HG02852 (cell line): Measurements from ENCODE around the gene CROCC2.
"Not testable (repeated sequence)": the region's sequence is repeated elsewhere in the genome, so short reads cannot be mapped to it uniquely, and the experiment has no call there.

Source experiments
- ATAC-seq: cut with Tn5 transposase; IDR thresholded peaks from one replicate; pipeline ENCODE4 v1.9.1; 2021; ENCODE audit warnings: mild to moderate bottlenecking, moderate library complexity; ENCODE audit not compliant: unreplicated experiment

CROCC2 gene

DNA sequence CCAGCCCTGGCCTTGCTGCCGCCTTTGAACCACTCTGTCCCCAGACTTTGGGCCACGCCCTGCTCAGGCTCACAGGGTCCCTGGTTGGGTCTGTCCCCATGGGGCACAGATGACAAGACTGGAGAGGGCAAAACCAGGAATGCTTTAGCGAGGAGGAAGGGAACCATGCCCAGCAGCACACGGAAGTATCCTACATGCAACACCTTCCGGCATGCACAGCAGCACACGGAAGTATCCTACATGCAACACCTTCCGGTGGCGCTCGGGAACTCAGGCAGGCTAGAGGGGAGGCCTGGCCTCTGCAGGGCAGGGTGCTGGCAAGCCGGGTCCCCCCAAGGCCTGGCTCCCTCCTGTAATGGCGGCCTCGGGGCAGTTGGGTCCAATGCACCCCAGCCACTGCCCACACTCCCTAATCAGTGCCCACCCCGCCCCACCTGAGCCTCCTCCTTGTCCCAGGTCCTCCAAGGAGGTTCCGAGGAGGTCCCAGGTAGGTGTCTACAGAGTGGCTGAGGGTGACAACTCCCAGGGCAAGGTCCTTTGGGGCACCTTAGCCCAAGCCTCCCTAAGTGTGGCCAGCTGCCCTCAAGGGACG, 58.7 kb downstream of the CROCC2 start:
- no peak for ATAC-seq

DNA sequence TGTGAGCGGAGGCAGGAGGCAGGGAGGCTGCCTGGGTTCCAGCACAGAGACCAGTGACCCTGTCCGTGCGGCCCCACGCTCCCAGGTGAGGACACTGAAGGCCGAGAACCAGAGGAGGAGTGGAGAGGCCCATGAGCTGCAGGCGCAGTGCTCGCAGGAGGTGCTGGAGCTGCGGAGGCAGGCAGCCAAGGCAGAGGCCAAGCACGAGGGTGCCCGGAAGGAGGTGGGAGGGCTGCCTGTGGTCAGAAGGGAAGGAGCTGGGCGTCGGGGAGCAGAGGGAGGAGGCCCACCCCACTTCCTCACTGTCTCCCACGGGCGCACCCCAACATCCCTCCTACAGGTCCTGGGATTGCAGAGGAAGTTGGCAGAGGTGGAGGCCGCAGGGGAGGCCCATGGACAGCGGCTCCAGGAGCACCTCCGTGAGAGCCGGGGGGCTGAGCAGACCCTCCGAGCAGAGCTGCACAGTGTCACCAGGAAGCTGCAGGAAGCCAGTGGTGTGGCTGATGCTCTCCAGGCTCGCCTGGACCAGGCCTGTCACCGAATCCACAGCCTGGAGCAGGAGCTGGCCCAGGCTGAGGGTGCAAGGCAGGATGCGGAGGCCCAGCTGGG, 59.3 kb downstream of the CROCC2 start:
- no peak for ATAC-seq

DNA sequence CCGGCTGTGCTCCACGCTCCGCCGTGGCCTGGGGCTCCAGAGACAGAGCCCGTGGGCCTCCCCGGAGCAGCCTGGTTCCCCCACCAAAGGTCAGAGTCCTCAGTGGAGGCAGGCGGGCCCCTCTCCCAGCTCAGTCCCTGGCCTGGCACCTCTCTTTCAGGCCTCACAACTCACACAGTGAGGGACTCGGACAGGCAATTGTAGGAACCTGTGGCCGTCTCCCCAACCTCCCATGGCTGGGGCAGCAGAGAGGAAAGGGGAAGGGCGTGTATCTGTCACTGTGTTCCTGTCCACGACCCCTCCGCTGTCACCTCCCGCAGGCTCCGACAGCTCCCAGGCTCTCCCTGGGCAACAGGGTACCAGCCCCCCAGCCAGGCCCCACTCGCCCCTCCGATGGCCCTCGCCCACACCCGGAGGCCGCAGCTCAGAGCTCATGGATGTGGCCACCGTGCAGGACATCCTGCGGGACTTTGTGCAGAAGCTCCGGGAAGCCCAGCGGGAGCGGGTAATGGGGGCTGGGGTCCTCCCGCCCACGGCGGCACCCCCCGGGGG, 59.8 kb downstream of the CROCC2 start:
- ATAC-seq: no peak

DNA sequence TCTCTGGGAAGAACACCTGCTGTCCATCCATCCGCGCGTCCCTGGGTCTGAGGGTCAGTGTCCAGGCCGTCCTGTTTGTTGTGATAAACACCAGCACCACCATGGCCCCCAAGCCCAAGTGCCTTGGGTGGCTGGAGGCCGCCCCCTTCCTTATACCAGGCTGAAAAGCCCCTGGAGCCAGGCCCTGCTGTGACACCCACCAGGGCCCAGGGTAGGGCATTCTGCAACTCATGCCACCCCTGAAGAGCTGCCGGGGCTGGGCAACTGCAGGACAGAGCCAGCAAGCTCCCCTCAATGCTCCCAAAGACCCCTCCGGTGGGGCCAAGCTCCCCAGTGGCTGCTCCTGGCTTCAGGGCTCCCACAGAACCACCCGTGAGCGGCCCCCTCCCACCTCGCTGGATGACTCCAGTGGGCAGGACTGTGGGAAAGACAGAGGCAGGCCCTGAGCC, 60.3 kb downstream of the CROCC2 start:
- no peak for ATAC-seq

DNA sequence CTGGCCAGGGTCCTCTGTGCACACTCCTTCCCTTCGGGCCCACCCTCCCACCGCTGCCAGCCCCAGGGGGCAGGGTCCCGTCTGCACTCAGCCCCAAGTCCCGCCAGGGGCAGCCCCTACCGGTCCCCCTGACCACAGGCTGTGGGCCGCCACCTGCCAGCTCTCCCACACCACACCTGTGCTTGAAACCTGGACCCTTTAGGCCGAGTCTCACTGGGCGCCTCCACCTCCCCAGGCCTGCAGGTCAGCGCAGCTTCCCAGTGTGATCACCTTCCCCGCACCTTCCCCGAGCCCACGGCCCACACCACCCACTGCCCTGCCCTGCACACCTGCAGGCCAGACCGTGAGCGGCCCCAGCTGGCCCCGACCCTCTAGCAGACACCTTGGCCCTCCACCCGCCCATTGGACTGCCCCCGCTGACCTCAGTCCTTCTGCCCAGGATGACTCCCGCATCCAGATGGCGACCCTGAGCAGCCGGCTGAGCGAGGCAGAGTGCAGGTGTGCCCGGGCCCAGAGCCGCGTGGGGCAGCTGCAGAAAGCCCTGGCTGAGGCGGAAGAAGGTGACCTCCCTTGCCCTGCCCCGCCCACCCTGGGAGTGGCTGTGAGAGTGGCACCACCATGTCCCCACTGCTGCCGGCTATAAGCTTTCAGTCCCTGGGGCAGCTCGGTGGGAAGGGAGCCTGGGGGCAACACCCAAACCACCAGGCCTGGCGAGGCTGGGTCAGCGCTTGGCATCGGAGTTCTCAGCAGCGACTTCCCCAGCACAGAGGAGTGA, 61.0 kb downstream of the CROCC2 start:
- no peak for ATAC-seq

DNA sequence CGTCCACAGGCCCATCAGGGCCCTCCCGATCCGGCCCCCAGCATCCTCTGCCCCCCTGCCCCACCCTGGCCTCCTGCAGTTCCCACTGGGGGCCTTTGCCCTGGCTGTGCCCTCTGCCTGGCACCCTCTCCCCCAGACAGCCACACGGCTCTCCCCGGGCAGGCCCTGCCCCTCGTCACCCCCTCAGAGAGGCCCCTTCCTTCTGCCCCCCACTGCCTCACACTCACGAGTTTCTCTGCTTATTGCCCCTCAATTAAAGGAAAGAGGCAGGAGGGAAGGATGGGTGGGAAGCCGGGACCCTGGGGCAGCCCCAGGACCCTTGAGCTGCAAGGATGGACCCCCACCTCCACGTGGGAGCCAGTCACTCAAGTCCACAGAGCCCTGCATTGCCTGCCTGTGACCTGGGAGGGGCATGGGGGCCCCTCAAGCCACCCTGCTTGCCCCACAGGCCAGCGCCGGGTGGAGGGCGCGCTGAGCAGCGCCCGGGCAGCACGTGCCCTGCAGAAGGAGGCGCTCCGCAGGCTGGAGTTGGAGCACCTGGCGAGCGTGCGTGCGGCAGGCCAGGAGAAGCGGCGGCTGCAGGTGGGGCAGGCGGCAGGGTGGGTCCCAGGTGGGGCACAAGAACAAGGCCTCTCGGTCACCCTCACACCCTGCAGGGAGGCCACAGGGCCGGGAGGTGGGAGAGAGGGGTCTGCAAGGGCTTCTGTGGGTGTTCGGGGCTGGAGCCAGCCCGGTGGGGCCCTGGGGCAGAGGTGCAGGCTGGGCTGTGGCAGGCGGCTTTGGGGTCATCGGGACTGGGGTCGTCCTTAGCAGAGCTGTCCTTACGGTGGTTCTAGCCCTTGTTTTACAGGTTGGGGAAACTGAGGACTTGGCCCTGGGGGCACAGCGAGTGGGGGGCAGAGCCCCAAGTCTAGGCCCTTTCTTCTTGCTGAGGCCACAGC, 61.8 kb downstream of the CROCC2 start:
- no peak for ATAC-seq

DNA sequence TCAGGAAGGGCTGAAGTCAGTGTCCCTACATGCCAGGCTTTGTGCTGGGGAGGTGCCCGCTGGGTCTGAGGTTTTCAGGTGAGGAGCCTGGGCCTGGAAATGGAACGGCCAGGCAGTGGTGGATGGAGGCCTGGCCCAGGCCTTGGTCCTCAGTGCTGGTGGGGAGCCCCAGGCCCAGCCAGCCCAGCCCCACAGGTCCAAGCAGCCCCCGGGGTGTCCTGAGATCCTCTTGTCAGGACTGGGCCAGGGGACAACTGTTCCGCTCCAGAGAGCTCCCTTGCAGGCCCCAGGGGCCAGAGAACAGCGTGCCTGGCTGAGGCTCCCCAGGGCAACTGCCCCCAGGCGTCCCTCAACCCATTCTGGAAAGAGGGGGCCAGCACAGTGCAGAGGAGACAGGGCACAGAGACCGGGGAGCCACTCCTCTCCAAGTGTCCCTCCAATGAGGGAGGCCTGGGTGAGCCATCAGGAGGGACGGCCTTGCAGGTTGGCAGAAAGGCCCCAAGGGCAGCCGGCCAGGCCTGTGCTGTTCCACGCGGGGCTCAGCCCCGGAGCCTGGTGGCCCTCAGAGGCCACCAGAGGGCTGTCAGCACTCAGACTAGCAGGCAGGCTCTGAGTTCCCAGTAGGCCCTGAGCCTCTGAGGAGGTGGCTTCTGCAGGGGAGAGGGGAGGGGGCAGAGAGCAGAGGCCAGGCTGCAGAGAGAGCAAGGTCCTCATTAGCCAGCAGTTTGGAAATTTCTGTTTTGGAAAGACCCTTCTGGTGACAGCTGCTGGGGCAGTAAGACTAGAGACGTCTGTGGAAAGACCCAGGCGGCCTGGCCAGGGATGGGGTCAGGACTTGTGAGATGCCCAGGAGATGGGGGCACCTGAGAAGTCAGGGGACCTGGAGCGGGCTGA, 62.8 kb downstream of the CROCC2 start:
- no peak for ATAC-seq

DNA sequence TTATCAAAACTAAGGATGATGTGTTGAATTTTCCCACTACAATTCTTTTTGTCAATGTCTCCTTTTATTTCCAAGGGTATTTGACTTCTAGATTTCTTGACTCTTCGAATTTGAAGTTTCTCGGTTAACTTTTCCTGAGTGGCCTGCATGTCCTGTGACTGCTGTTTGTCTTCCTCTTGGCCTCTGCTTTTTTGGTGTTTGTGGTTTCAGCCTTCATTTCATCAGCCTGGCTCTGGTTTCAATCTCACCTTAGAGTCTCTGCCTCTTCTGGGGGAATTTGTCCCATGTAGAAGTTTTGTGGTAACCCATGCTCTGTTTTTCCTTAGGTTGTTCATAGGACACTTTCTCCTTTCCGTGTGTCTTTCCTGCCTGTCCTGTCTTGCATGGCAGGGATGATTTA, 64.0 kb downstream of the CROCC2 start:
- ATAC-seq: no peak

DNA sequence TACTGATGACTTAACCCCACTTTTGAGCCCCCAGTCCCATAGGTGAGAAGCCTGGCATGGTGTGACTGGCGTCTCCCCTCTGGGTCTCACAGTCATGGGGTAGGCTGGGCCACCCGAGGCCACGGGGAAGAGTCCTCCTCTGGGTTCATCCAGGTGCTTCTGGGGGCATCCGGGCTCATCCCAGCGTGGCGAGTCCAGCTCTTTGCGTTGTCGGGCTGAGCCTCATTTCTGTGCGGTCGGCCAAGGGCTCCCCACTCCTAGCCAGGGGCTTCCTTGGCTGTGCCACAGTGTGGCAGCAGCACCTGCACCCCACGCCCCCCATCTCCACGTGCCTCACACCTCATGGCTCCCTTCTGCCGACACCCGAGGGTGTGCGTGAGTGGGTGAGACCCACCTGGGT, 64.7 kb downstream of the CROCC2 start:
- no peak for ATAC-seq

DNA sequence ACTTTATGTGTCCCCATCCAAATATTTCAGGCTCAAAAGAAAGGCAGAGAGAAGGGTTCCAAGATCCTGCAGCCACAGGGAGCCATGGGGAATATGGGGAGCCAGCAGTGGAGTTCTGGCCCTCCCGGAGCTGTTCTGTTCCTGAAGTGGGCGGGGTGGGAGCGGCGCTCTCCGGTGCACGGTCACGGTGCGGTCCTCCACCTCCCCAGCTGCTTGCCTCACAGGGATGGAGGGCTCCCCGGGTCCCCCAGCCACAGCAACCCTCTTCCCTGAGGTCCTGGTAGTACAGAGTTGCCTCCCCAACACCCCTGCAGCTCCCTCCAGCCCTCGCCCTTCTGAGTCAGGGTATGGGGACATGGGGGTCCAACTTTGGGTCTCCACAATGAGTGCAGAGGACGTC, 66.1 kb downstream of the CROCC2 start:
- no peak for ATAC-seq

DNA sequence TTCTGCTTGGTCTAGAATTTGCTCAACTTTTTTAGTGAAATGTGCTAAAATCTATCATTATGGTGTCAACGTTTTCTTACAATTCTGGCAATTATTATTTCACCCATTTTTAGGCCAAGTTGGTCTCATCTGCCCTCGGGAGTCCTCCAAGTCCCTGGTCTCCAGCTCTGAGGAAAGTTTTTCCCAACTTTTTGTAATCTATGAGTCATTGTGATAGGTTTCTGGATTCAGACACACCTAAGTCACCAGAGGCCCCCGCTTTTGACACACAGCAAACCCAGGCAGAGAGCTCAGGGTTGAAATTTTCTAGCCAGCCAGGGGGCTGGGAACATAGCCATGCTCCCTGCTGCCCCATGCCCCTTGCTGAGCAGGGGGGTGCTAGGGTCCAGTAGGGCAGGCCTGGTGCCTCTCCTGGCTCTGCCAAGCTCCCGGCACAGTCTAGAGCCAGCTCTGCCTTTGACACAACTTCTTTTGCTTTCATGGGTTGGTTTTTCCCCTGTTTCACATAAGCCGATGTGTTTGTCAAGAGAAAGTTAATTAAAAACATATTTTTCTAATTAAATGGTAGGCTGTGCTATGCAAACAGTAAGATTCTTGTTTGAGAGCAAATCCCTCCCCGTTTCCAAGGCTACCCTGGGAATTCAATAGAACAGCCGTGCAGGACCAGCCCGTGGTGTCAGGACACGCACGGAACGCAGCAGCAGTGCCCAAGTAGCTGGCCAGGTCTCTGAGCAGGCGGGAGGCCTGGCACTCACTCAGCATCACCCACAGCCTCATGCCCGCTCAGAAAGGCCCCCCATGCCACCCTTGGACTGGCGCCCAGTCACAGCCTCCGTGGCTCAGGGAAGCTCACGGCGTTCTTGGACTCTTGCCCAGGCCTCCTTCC, 66.7 kb downstream of the CROCC2 start:
- no peak for ATAC-seq

DNA sequence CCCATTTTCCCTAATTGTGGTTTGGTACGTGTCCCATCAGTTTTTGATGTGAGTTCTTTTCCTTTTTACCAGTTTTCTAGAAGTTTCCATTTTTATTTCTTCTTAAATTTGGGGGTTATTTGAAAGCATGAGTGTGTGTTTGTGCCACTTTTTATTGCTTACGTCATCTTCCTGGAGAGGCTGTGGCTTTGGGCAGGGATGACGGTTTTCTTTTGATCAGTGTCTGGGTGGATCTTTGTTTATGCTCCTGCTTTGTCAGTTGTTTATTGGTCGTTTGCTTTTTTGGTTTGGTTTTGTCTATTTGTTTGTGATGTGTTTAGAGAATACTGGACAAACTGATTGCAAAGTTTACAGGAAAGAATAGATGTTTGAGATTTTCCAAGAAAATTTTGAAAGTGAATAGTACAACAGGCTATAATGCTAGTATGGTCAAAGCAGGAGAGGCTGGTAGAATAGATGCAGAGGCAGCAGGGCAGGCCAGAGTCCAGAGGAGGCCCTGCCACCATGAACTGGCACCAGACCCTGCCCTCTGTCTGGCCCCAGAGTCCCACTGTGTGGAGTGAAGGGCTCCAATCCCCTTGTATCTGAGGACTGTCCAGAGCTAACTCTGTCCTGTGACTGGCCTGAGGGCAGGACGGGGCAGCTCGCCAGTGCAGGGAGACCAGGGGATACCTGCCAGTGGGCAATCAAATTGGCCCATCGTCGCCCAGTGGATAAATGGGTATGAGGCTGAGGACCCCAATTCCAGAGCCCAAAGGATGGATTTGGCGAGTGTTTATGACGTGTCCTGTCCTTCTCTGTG, 68.8 kb downstream of the CROCC2 start:
- ATAC-seq: no peak

DNA sequence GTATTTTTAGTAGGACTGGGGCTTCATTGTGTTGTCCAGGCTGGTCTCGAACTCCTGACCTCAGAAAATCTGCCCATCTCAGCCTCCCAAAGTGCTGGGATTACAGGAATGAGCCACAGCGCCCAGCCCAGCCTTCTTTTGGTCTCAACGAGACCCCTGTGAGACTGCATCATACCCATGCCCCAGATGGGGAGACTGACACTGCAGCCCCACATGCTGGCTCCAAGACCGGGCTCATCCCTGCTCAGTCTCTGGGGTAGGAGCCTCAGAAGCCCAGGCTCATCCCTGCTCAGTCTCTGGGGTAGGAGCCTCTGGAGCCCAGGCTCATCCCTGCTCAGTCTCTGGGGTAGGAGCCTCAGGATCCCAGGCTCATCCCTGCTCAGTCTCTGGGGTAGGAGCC, 69.8 kb downstream of the CROCC2 start:
- not testable (repeated sequence) for ATAC-seq

DNA sequence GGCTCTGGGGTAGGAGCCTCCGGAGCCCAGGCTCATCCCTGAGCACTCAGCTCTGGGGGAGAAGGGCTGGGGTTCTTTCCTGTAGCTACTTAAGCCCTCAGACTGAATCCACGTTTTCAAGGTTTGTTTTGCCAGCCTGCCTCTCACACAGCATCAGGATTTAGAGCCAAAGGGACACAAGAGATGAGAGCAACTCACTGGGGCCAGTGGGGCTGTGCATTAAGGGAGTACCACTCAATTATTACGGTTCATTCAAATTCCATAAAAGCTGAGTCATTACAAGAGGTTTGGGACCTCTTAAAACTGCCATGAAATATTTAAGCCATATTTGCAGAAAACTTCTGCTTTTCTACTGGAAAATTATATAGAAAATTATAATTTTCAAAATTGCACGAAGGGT, 75.1 kb downstream of the CROCC2 start:
- no peak for ATAC-seq

DNA sequence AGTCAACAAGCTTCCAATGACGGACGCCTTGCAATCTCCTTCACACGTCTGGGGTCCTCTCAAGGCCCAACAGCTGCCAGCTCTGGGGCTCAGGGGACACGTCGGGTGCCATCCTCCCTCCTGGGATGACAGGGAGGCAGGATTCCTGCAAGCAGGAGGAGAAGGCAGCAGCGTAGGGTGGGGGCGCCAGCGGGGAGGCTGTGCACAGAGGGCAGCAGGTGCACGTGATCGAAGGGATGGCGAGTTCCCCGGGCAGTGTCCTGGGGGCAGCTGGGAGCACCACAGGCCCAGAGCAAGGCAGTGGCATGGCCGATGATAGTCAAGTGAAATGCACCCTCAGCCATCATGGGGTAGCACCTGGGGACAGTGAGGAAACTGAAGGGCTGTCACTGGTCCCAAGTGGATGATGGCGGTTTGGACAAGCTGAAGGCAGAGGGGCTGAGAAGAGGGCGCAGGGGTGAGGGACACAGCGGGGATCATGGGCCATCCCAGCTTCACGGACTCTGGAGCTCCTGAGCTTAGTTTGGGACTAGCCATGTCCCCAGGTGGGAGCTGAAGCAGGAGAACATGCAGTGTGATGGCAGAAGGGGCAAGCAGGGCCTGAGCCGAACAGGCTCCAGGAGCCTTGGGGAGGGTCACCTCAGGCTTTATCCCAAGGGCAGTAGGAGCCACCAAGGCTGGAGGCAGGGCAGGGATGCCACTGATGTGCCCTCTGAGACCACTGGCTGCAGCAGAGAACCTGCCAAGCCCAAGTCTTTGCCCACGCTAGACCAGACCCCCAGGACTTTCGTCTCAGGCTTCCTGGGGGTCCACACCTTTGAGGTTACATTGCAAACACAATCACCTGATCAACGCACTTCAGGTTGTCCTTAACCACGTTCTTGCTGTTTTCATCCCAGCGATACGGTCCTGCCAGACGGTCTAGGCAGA, 76.0 kb downstream of the CROCC2 start:
- ATAC-seq: no peak

DNA sequence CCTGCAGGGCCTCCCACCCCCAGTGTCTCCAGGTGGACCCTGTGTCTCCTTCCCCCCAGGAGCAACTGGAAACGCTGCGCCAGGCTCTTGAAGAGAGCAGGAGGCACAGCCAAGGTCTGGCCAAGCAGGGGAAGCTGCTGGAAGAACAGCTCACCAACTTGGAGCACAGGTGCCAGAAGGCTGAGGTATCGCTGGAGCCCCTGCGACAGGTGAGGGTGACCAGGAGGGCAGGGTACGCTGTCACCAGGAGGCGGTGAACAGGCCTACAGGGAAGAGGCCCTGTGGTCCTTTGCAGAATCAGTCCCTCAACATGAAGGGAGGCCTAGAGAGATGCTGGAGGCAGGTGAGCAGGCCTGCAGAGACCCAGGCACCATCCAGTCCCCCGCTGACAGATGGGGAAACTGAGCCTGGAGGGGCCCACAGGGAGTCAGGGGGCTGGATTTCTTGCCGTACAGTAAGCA, 76.7 kb downstream of the CROCC2 start:
- ATAC-seq: no peak
